WTC11 (cell line): ENCODE measurements around the gene MTA3. TPM values are rescaled to one million over a fixed set of nuclear protein-coding genes. Genes with fewer than 3 reads are reported as not detected.

ENCODE experiments used
- ATAC-seq: fragments of 200-7000 bp; cut with Tn5 transposase; 2 replicates; pipeline ENCODE4 v1.10.0; 2021; ENCODE audit warnings: mild to moderate bottlenecking, moderate library complexity
- CTCF ChIA-PET: fragments of 300-600 bp; sonication (Branson Sonifier 250); formaldehyde crosslinking; loops from one replicate; lab custom pipeline; 2021; ENCODE audit warnings: antibody characterized with exemption; lab: Charles Lee
- POLR2A ChIA-PET: fragments of 350-600 bp; sonication (Branson Sonifier 250); formaldehyde crosslinking; loops from one replicate; lab custom pipeline; 2021; ENCODE audit warnings: antibody characterized with exemption; lab: Charles Lee
- DNase-seq: peaks from one replicate; pipeline ENCODE4 v3.0.0; 2021; ENCODE audit warnings: low spot score
- H3K27ac Mint-ChIP-seq: 2 replicates; pipeline ENCODE4 v1.8.0; 2021; ENCODE audit warnings: mixed read lengths
- H3K27me3 Mint-ChIP-seq: 2 replicates; pipeline ENCODE4 v1.8.0; 2021; ENCODE audit warnings: low read depth, mild to moderate bottlenecking, moderate library complexity, mixed read lengths
- H3K36me3 Mint-ChIP-seq: 2 replicates; pipeline ENCODE4 v1.8.0; 2021; ENCODE audit warnings: mixed read lengths
- H3K4me1 Mint-ChIP-seq: 2 replicates; pipeline ENCODE4 v1.8.0; 2022; ENCODE audit warnings: mixed read lengths
- H3K4me3 Mint-ChIP-seq: 2 replicates; pipeline ENCODE4 v1.8.0; 2021; ENCODE audit warnings: mild to moderate bottlenecking, moderate library complexity, mixed read lengths
- H3K9me3 Mint-ChIP-seq: 2 replicates; pipeline ENCODE4 v1.8.0; 2021; ENCODE audit warnings: mixed read lengths
- AFF4 ChIP-seq: sonication (generic); formaldehyde crosslinking; IDR thresholded peaks from 2 replicates; pipeline ENCODE4 v1.8.1; 2023; ENCODE audit warnings: mild to moderate bottlenecking, missing genetic modification reagents, borderline replicate concordance
- ARID4B ChIP-seq: sonication (generic); formaldehyde crosslinking; IDR thresholded peaks from 2 replicates; pipeline ENCODE4 v1.8.0; 2023; ENCODE audit warnings: missing genetic modification reagents, mild to moderate bottlenecking, borderline replicate concordance
- ATF2 ChIP-seq: sonication (generic); formaldehyde crosslinking; IDR thresholded peaks from 2 replicates; pipeline ENCODE4 v1.8.1; 2022; ENCODE audit warnings: low read depth, missing genetic modification reagents, borderline replicate concordance
- CBFB ChIP-seq: sonication (generic); formaldehyde crosslinking; IDR thresholded peaks from 2 replicates; pipeline ENCODE4 v1.8.1; 2022; ENCODE audit warnings: mild to moderate bottlenecking, low read depth, missing genetic modification reagents
- GTF2I ChIP-seq: fragments of 250-450 bp; sonication (Bioruptor Pico); conservative IDR thresholded peaks from 2 replicates; pipeline ENCODE4 v1.4.0; 2021; ENCODE audit warnings: mild to moderate bottlenecking
- JAZF1 ChIP-seq: fragments of 250-450 bp; sonication (Bioruptor Pico); IDR thresholded peaks from 2 replicates; pipeline ENCODE4 v1.9.0; 2021; ENCODE audit warnings: moderate library complexity, mild to moderate bottlenecking, inconsistent platforms
- NR1H2 ChIP-seq: sonication (generic); formaldehyde crosslinking; IDR thresholded peaks from 2 replicates; pipeline ENCODE4 v1.9.0; 2021; ENCODE audit warnings: mild to moderate bottlenecking, moderate library complexity, missing genetic modification reagents
- SOX15 ChIP-seq: fragments of 250-450 bp; sonication (Bioruptor Pico); IDR thresholded peaks from 2 replicates; pipeline ENCODE4 v1.9.0; 2021; ENCODE audit warnings: mild to moderate bottlenecking
- STAT6 ChIP-seq: sonication (generic); formaldehyde crosslinking; conservative IDR thresholded peaks from 2 replicates; pipeline ENCODE4 v1.8.1; 2023; ENCODE audit warnings: mild to moderate bottlenecking, low read depth, missing genetic modification reagents, moderate library complexity
- USF1 ChIP-seq: sonication (generic); formaldehyde crosslinking; IDR thresholded peaks from 2 replicates; pipeline ENCODE4 v1.8.0; 2022; ENCODE audit warnings: mild to moderate bottlenecking, missing genetic modification reagents
- ZBTB43 ChIP-seq: sonication (generic); formaldehyde crosslinking; IDR thresholded peaks from 2 replicates; pipeline ENCODE4 v1.8.1; 2023; ENCODE audit warnings: mild to moderate bottlenecking, missing genetic modification reagents
- ZNF121 ChIP-seq: sonication (generic); formaldehyde crosslinking; IDR thresholded peaks from 2 replicates; pipeline ENCODE4 v1.8.0; 2023; ENCODE audit warnings: missing genetic modification reagents
- ZNF232 ChIP-seq: sonication (generic); formaldehyde crosslinking; IDR thresholded peaks from 2 replicates; pipeline ENCODE4 v1.8.0; 2022; ENCODE audit warnings: mild to moderate bottlenecking, missing genetic modification reagents
- ZNF281 ChIP-seq: sonication (generic); formaldehyde crosslinking; IDR thresholded peaks from 2 replicates; pipeline ENCODE4 v1.8.0; 2023; ENCODE audit warnings: mild to moderate bottlenecking, missing genetic modification reagents
- ZNF416 ChIP-seq: fragments of 250-450 bp; sonication (Bioruptor Pico); IDR thresholded peaks from 2 replicates; pipeline ENCODE4 v1.9.0; 2021; ENCODE audit warnings: mild to moderate bottlenecking, inconsistent platforms
- ZNF671 ChIP-seq: fragments of 250-450 bp; sonication (Bioruptor Pico); IDR thresholded peaks from 2 replicates; pipeline ENCODE4 v1.8.0; 2021; ENCODE audit warnings: mild to moderate bottlenecking
- total RNA-seq: library from RNA; stranded (reverse); gene quantifications from 3 replicates; pipeline ENCODE4 v1.2.3, GENCODE V29; 2021

The MTA3 gene
- total RNA-seq, 1 experiment from 2014 or later, result 153 TPM

GRCh38 chr2:42653908-42654445 lies 85.5 kb downstream of the MTA3 start (continued):
- TF ChIP-seq AFF4 (CRISPR knock-in tag) (no peak), ATF2 (no peak), GTF2I (CRISPR knock-in tag) (no peak), ZNF416 (CRISPR knock-in tag) (no peak), NR1H2 (CRISPR knock-in tag) (no peak), ZNF121 (CRISPR knock-in tag) (no peak), ZNF281 (CRISPR knock-in tag) (no peak), ZNF671 (CRISPR knock-in tag) (no peak), STAT6 (no peak)

GRCh38 chr2:42658306-42658705 lies 89.9 kb downstream of the MTA3 start:
- Mint-ChIP-seq H3K27ac (peak overlapping the region; percentile 57), H3K4me1 (peaks cover 37% of the 10 kb centered on the region), H3K9me3 (no peaks in the 10 kb centered on the region), H3K27me3 (no peaks in the 10 kb centered on the region), H3K36me3 (peaks cover 25% of the 10 kb centered on the region), H3K4me3 (no peak overlapping the region)
- no peak for DNase-seq
- ChIA-PET CTCF (interaction anchor here (0.5 to 1.4 kb wide), 4 partner anchors 35 to 162 kb away, joined by 3 to 4 read pairs (median 3); no protein-coding TSS in a partner anchor), POLR2A (no interaction called here)
- no peak for ATAC-seq
- TF ChIP-seq SOX15, result no peak
- no peak for TF ChIP-seq ARID4B (CRISPR knock-in tag)
- no peak for TF ChIP-seq USF1 (CRISPR knock-in tag)
- no peak for TF ChIP-seq ZBTB43 (CRISPR knock-in tag)
- TF ChIP-seq ZNF232 (CRISPR knock-in tag), result no peak
- TF ChIP-seq JAZF1 (CRISPR knock-in tag), result no peak
- TF ChIP-seq CBFB (CRISPR knock-in tag), result no peak
